K562 (cell line): ENCODE data around the gene NPR2. TPM values are rescaled to one million over a fixed set of nuclear protein-coding genes. Genes with fewer than 3 reads are reported as not detected.

Experiments used
- ARID1B ChIP-seq: fragments of 450-650 bp; IDR thresholded peaks from 2 replicates; pipeline ENCODE4 v1.6.1; 2016; ENCODE audit warnings: antibody characterized with exemption, mild to moderate bottlenecking, inconsistent platforms
- CBFA2T3 ChIP-seq: fragments of 450-650 bp; IDR thresholded peaks from 2 replicates; pipeline ENCODE4 v1.6.1; 2017
- CTBP1 ChIP-seq: fragments of 450-650 bp; IDR thresholded peaks from 2 replicates; pipeline ENCODE4 v1.6.1; 2016; ENCODE audit warnings: borderline replicate concordance
- DPF2 ChIP-seq: fragments of 450-650 bp; IDR thresholded peaks from 2 replicates; pipeline ENCODE4 v1.6.1; 2016
- FOS ChIP-seq: IDR thresholded peaks from 3 replicates; pipeline ENCODE4 v1.6.1; 2011; ENCODE audit not compliant: insufficient read length; ENCODE audit errors: extremely low read depth
- IFI16 ChIP-seq: fragments of 250-450 bp; sonication (Bioruptor Pico); IDR thresholded peaks from 2 replicates; pipeline ENCODE4 v2.1.2; 2022; ENCODE audit warnings: mild to moderate bottlenecking, inconsistent platforms
- JUND ChIP-seq, 2 experiments: IDR thresholded peaks; 2 replicates in 1 of 2; 3 replicates in 1 of 2; pipeline ENCODE4 v1.6.1; 2011; ENCODE audit warnings: borderline replicate concordance in 2 of 2, low read depth in 2 of 2, low read length in 2 of 2, improper control_type of control experiment in 1 of 2, missing biosample characterization in 1 of 2, missing genetic modification characterization in 1 of 2, missing genetic modification reagents in 1 of 2
- NFE2L1 ChIP-seq: fragments of 450-650 bp; IDR thresholded peaks from 2 replicates; pipeline ENCODE4 v1.6.1; 2016; ENCODE audit warnings: missing genetic modification characterization, low read depth, mild to moderate bottlenecking, missing compliant biosample characterization, moderate library complexity, borderline replicate concordance
- PCBP1 ChIP-seq: fragments of 200-400 bp; formaldehyde crosslinking; IDR thresholded peaks from 2 replicates; pipeline ENCODE4 v1.6.1; 2018; ENCODE audit warnings: mild to moderate bottlenecking, low read depth, low read length; ENCODE audit not compliant: poor library complexity, severe bottlenecking
- POLR3G ChIP-seq: IDR thresholded peaks from 2 replicates; pipeline ENCODE4 v1.6.1; 2011; ENCODE audit not compliant: insufficient read length, insufficient replicate concordance; ENCODE audit errors: extremely low read depth
- RBM34 ChIP-seq: fragments of 200-400 bp; formaldehyde crosslinking; IDR thresholded peaks from 2 replicates; pipeline ENCODE4 v1.6.1; 2018; ENCODE audit warnings: low read length, borderline replicate concordance; ENCODE audit not compliant: insufficient read depth
- RNF2 ChIP-seq: sonication (generic); IDR thresholded peaks from 2 replicates; pipeline ENCODE4 v1.6.1; 2016
- TCF3 ChIP-seq: sonication (generic); formaldehyde crosslinking; IDR thresholded peaks from 2 replicates; pipeline ENCODE4 v1.4.0; 2020; ENCODE audit warnings: mild to moderate bottlenecking, missing genetic modification reagents
- TRIM24 ChIP-seq, 2 experiments: fragments of 450-650 bp; IDR thresholded peaks; 2 replicates each; pipeline ENCODE4 v1.6.1; 2016
- YY1 ChIP-seq, 3 experiments: IDR thresholded peaks; 2 replicates each; pipeline ENCODE4 v1.6.1; 2011; ENCODE audit warnings: low read length in 2 of 3, mild to moderate bottlenecking in 2 of 3, moderate library complexity in 2 of 3, borderline replicate concordance in 1 of 3, control low read depth in 1 of 3, low read depth in 1 of 3; ENCODE audit not compliant: insufficient read depth in 3 of 3, insufficient replicate concordance in 2 of 3, control insufficient read depth in 1 of 3, insufficient read length in 1 of 3; ENCODE audit errors: extremely low read depth in 1 of 3
- ZNF239 ChIP-seq: fragments of 250-450 bp; sonication (Bioruptor Pico); IDR thresholded peaks from 2 replicates; pipeline ENCODE4 v1.4.0; 2020; ENCODE audit warnings: mild to moderate bottlenecking
- polyA plus RNA-seq, 8 experiments: library from polyadenylated mRNA; depleted of rRNA in 4 of 8; stranded (reverse) in 5 of 8; unstranded in 3 of 8; fragments of >200 nt; fragmentation: Nextera tagmentation in 2 of 8; fragmentation: Illumina TruSeq in 1 of 8; extraction: Ambion mirVana in 2 of 8; extraction: Trizol in 1 of 8; gene quantifications; 2 replicates each; pipeline versions ENCODE4 v1.2.1 to v1.2.3, GENCODE V29; 2011 to 2014; ENCODE audit warnings: inconsistent platforms in 1 of 8, missing spikeins in 1 of 8
- total RNA-seq, 7 experiments: library from RNA; depleted of rRNA in 6 of 7; stranded (reverse); fragments of >200 nt in 6 of 7; fragmentation: Illumina TruSeq in 2 of 7; extraction: Trizol in 2 of 7; gene quantifications; 2 replicates each; pipeline versions ENCODE4 v1.2.1 to v1.2.3, GENCODE V29; 2011 to 2021; ENCODE audit warnings: low replicate concordance in 1 of 7
- TF ChIP-seq, protein P1 (sequence below): fragments of 250-450 bp; sonication (Bioruptor Pico); IDR thresholded peaks from 2 replicates; pipeline ENCODE4 v1.5.0; 2021; ENCODE audit warnings: mild to moderate bottlenecking, moderate library complexity
- TF ChIP-seq, protein P2 (sequence below): fragments of 250-450 bp; sonication (Bioruptor Pico); IDR thresholded peaks from 2 replicates; pipeline ENCODE4 v1.6.1; 2021; ENCODE audit warnings: mild to moderate bottlenecking
- TF ChIP-seq, protein P3 (sequence below): fragments of 450-650 bp; IDR thresholded peaks from 2 replicates; pipeline ENCODE4 v1.6.1; 2017; ENCODE audit warnings: antibody characterized with exemption, mild to moderate bottlenecking

NPR2 gene
- total and polyA plus RNA-seq, 9 of the 15 experiments (the other 6 are each of a cell fraction or from before 2014, with no cell fraction given): 2.4 to 12.9 (median 6.0) TPM

DNA sequence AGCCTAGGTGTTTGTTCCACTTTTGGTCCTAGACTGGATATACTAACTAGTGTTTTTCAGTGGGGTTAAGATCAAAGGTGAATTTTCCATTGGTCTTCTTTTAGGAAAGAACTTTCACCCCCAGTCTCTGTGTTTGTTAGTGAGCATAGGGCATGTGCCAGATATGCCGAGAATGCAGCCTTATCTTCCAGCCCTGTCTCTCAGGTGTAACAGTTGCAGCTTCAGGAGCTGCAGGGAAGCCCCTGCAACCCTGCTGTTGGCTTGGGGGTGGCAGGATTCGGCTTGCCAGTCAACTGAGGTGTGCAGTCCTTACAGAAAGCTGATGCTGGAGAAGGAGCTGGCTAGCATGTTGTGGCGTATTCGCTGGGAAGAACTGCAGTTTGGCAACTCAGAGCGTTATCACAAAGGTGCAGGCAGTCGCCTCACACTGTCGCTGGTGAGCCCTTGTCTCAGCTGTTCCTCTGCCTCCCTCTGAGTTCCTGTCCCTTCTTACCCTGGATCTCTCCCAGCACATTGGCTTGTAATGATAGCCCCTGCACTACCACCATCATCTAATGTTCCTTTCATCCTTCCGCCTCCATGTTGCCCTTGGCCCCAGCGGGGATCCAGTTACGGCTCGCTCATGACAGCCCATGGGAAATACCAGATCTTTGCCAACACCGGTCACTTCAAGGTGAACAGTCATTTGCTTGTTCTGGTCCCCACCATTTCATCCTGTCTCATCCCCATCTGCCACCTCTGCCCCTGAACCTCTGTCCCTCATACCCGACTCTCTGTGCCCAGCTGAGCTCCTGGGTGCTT lies 10.1 kb downstream of the NPR2 start (continued):
- TF ChIP-seq, protein P1, sequence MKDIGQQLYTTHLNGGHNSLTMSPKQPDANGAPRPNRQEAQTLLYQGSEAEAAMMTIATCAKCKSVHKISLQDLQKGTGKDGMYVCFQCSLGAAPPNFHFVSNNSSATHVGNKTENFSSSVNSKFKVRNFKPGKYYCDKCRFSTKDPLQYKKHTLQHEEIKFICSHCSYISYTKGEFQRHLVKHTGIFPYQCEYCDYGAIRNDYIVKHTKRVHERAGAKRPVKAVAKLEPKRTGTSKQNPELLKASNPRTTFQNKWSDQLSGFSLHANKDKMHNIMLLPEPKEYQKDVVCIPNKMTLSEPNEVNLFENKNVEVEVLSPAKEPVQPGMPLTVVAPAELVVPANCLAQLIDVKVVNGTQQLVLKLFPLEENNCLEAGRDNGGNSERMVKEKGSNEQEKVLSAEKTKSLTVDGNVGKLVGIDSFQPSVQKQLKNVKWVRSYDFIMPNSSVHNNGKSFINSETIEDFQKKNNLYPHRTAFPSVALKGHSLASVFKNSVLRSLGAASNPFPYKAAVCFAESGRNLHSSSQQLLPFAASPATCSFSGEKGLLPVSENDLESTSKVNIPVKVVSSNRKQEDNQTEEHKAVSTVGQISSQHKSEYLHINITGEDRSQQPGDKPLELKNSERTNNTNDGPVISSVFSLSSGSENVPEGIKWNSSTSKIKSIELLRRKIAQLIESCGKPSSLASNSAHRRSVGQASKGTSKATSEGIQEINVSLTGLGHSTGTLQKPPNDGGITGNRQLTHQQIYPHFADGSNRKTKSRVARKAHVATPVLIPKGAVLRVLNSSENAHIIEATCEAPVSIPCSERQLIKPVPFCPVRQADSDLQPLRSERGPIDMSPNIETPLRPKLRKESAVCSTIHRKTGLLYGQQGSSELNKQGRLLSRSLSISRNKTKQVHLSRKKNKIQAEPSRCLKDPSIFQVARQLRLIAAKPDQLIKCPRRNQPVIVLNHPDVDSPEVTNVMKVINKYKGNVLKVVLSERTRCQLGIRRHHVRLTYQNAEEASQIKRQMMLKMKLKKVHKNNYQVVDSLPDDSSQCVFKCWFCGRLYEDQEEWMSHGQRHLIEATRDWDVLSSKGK (CRISPR knock-in tag): no peak
- 0 out of 2 replicates have a peak, but pooled peaks have one; percentile 7 for TF ChIP-seq JUND (IDR thresholded peaks at IDR 0.05; ENCODE audit: borderline replicate concordance, low read depth, low read length)
- TF ChIP-seq JUND (tag; IDR thresholded peaks at IDR 0.05; ENCODE audit: borderline replicate concordance, low read depth, low read length): no peak; the same call in 2 of the 3 replicates
- TF ChIP-seq, protein P2, sequence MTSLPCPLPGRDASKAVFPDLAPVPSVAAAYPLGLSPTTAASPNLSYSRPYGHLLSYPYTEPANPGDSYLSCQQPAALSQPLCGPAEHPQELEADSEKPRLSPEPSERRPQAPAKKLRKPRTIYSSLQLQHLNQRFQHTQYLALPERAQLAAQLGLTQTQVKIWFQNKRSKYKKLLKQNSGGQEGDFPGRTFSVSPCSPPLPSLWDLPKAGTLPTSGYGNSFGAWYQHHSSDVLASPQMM (CRISPR knock-in tag): no peak
- no peak for TF ChIP-seq POLR3G
- TF ChIP-seq ZNF239 (CRISPR knock-in tag): no peak
- peak; percentile 38; the same call in 1 of the 2 replicates for TF ChIP-seq CTBP1
- no peak for TF ChIP-seq IFI16 (CRISPR knock-in tag)
- TF ChIP-seq, protein P3, sequence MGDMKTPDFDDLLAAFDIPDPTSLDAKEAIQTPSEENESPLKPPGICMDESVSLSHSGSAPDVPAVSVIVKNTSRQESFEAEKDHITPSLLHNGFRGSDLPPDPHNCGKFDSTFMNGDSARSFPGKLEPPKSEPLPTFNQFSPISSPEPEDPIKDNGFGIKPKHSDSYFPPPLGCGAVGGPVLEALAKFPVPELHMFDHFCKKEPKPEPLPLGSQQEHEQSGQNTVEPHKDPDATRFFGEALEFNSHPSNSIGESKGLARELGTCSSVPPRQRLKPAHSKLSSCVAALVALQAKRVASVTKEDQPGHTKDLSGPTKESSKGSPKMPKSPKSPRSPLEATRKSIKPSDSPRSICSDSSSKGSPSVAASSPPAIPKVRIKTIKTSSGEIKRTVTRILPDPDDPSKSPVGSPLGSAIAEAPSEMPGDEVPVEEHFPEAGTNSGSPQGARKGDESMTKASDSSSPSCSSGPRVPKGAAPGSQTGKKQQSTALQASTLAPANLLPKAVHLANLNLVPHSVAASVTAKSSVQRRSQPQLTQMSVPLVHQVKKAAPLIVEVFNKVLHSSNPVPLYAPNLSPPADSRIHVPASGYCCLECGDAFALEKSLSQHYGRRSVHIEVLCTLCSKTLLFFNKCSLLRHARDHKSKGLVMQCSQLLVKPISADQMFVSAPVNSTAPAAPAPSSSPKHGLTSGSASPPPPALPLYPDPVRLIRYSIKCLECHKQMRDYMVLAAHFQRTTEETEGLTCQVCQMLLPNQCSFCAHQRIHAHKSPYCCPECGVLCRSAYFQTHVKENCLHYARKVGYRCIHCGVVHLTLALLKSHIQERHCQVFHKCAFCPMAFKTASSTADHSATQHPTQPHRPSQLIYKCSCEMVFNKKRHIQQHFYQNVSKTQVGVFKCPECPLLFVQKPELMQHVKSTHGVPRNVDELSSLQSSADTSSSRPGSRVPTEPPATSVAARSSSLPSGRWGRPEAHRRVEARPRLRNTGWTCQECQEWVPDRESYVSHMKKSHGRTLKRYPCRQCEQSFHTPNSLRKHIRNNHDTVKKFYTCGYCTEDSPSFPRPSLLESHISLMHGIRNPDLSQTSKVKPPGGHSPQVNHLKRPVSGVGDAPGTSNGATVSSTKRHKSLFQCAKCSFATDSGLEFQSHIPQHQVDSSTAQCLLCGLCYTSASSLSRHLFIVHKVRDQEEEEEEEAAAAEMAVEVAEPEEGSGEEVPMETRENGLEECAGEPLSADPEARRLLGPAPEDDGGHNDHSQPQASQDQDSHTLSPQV: 0 out of 2 replicates have a peak, but pooled peaks have one; percentile 32
- peak; percentile 89 for TF ChIP-seq TCF3 (CRISPR knock-in tag)
- no peak for TF ChIP-seq NFE2L1 (tag)
- TF ChIP-seq RBM34: no peak
- TF ChIP-seq FOS: no peak
- no peak for TF ChIP-seq PCBP1
- TF ChIP-seq DPF2: peak; percentile 78
- no peak for TF ChIP-seq RNF2
- TF ChIP-seq ARID1B: peak; percentile 87
- peak in 1 of 2 experiments; percentile 34; a peak in 2 of 4 replicates for TF ChIP-seq TRIM24 (IDR thresholded peaks at IDR 0.05)
- TF ChIP-seq CBFA2T3: peak; percentile 89
- TF ChIP-seq YY1 (IDR thresholded peaks at IDR 0.05; ENCODE audit: borderline replicate concordance in 1 of 3, control insufficient read depth in 1 of 3, extremely low read depth in 1 of 3, insufficient read depth in 3 of 3, insufficient read length in 1 of 3, insufficient replicate concordance in 2 of 3, low read depth in 1 of 3, low read length in 2 of 3): peak in 1 of 3 experiments; percentile 52
